ENCODE measurements around the gene KLHL30.

The KLHL30 gene

GRCh38 chr2:238117199-238118154 lies 21.0 kb upstream of the KLHL30 start:
- no peak for DNase-seq (ENCODE audit: low read depth)

DNA sequence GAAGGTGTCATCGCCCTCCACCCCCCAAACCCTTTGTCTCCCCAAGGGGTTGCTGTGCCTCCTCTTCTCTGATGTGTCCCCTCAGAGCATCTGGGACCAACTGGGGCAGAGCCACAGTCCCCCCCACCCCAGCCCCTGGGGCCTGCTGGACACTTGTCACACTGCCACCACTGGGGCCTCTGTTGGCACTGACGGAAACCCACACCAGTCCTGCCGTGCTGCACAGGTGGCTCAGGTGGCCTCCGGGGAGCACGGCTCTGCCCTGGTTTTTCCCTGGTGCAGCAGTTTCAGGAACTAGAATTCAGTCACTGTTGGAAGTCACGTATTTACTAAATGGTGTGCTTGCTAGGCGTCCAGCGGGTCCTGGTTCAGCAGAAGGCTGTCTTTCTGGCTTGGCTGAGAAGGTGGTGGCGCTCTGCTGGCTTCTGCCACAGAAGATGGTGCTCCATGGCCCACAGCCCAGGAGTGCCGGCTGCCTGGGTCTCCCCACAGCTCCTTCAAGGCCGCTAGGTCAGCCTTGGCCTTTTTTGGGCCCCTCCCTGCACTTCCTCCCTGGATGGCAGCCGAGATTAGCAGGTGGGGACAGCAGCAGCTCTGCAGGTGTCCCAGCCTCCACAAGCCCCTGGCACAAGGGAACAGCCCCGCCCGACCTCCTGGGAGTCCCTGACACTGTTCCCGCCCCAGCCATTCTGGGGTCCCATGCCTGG lies 18.6 kb upstream of the KLHL30 start:
- DNase-seq (ENCODE audit: low read depth): no peak

- no peak for DNase-seq (ENCODE audit: low read depth)
Measured at GRCh38 chr2:238120463-238121298, 17.8 kb upstream of the KLHL30 start.

DNA sequence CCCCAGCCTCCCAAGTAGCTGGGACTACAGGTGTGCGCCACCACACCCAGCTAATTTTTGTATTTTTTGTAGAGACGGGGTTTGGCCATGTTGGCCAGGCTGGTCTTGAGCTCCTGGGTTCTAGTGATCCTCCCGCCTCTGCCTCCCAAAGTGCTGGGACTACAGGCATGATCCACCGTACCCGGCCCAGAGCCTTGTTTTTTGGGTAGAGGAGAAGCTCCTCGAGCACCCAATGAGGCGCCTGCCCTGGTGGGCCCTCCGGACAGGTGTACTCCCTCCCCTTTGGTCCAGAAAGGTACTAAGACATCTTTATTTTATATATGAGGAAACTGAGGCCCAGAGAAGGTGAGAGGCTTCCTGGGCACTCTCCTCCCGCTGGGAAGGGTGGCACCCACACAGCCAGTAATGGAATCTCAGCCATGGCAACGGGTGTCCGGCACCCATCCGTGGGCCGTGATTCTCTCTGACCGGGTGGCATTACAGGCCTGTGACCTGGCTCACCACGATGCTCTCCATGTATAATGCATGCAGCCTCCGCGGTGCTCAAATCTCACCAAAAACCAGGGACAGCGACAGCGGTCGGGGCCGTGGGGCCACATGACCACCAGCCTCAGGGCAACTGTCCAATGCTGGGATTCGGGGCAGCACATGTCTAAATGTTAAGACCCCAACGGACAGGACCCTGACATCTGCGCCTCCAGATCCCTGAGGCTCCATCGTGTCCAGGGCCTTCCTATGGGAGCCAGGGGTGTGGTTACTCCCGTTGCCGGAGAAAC lies 16.8 kb upstream of the KLHL30 start:
- no peak for DNase-seq (ENCODE audit: low read depth)

DNA sequence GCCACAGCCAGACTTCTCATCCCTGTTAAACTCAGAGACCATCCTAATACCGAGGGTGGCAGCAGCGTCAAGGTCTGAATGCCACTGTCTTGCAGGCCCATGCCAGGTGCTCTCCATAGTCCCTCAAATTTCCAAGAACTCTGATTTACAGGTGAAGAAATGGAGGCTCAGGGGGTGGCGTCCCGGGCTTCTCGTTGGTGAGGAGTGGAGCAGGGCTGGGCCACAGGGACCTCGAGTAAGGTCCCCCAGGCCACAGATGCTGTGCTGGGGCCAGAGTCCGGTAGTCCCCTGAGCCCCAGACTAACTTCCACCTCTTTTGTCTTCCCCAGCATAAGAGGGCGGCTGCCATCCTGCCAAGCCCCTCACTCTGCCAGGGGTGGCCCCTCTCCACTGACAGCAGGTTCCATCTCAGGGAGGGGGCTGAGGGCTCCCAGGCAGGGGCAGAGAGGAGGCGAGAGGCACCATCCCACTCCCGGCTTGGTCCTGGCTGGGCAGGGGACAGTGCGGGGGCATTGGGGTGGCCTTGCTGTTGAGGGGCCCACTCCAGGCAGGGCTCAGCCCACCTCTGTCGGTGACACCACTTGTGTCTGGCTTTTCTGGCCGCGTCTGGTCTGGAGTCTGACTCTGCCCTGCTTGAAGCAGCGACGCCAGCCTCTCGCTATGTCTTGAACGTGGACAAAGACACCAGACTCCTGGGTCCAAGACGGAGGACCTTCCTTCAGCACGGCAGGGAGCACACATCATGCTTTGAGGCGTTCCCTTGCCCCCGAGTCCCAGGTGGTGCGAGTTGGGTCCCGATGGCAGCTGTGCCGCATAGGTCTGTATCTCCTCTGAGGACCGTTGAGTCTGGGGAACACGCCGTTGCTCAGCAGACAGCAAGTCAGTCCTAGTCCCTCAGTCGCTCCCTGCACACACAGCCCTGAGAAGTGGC lies 15.9 kb upstream of the KLHL30 start:
- DNase-seq (ENCODE audit: low read depth): no peak

GRCh38 chr2:238123218-238123971 lies 15.1 kb upstream of the KLHL30 start:
- no peak for DNase-seq (ENCODE audit: low read depth)

GRCh38 chr2:238123991-238124470 lies 14.4 kb upstream of the KLHL30 start:
- no peak for DNase-seq (ENCODE audit: low read depth)

- DNase-seq (ENCODE audit: low read depth): no peak
Measured at GRCh38 chr2:238124488-238125126, 13.9 kb upstream of the KLHL30 start.

DNA sequence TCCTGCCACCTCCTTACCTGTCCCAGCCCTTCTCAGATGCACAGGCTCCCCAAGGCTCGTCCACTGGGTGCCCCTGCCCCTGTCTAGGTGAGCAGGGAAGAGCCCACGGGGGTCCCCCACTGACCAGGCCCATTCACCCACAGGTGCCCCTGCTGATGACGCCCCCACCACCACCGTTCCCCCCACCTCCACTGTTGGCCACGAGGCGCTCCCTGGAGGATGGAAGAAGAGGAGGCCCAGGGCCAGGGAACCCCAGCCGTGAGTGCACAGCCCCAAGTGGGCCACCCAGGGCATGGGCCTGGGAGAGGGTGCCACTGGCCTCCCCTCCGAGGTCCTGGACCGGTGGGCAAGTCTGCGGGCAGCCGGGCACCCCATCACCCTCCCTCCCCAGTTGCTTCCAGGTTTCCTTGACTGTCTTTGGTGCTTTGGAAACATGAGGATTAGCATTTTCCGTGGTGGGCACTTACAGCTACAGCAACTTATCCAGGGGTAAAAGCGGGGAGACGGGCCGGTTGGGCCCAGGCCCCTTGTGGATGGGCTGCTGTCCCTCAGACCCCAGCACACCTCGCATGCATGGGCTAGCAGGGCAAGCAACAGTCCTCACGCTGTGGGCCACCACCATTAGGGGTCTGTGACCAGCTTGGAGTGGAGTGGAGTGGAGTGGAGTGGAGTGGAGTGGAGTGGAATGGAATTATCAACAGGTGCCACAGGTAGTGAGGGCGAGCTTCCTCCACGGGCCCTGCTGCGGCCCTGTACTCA lies 13.2 kb upstream of the KLHL30 start:
- no peak for DNase-seq (ENCODE audit: low read depth)

GRCh38 chr2:238126338-238126737 lies 12.1 kb upstream of the KLHL30 start:
- DNase-seq (ENCODE audit: low read depth): no peak

DNA sequence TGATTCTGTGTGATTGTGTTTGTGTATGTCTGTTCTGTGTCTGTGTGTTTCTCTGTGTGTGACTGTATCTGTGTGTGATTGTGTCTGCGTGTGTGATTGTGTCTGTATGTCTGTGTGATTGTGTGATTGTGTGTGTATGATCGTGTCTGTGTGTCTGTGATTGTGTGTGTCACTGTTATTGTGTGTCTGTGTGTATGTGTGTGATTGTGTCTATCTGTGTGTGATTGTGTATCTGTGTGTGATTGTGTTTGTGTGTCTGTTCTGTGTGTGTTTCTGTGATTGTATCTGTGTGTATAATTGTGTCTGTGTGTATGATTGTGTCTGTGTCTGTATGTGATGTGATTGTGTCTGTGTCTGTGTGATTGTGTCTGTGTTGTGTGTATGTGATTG lies 11.7 kb upstream of the KLHL30 start:
- no peak for DNase-seq (ENCODE audit: low read depth)

DNA sequence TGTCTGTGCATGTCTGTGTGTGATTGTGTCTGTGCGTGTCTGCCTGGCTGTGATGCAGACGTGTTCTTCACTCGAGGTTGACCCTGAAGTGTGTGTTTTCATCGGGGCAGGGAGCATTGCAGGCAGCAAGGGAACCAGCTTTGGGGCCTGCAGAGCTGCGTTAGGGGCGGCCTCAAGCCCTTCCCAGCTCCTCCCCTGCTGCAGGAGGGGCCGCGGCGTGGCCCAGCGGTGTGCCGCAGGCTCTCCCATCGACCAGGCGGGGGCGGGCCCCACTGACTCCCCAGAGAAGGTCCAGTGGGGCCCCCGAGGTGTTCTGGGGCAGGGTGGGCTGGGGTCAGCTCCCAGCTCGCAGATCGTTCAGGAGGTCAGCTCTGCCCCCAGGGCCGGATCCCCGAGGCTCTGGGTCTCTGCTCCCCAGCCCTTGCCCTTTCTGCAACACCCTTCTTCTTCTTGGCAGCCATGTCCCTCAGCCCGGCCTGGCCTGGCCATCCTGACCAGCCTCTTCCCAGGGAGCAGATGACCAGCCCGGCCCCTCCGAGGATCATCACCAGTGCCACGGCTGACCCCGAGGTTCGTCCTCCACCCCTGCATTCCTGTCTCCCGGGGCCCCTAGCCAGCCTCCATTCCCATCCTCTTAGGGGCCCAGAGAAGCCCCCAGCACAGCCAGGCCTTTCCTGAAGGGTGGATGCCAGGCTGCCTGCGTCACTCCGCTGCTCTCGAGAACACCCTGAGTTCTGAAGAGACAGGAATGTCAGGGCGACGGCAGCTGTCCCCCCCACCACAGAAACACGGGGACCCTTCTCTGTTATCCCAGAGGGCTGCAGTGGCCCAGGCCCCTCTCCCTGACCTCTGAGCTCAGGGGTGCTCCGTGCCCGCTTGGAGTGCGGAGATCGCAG lies 11.1 kb upstream of the KLHL30 start:
- no peak for DNase-seq (ENCODE audit: low read depth)

DNA sequence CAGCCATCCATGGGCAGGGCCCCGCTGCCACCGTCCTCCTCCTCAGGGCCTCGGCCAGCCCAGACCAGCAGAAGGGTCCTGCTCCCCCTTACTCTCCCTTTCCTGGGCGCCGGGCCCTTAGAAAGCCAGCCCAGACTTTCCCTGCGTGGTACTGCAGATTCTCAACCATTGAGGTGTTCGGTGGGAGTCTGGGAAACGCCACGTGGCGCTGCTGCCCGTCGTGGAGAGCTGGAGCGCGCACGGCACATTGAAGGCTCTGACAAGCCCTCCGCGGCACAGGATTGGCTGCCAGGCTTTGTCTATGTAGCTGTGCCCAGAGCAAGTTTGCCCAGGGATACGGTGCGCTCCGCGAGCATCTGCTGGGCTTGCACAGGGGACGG lies 10.4 kb upstream of the KLHL30 start:
- no peak for DNase-seq (ENCODE audit: low read depth)

- DNase-seq (ENCODE audit: low read depth): no peak
Measured at GRCh38 chr2:238128534-238129001, 9.9 kb upstream of the KLHL30 start.

GRCh38 chr2:238129166-238130010 lies 9.1 kb upstream of the KLHL30 start:
- DNase-seq (ENCODE audit: low read depth): no peak

- DNase-seq (ENCODE audit: low read depth): no peak
Measured at GRCh38 chr2:238130111-238130695, 8.3 kb upstream of the KLHL30 start.
